NB4 (cell line): ENCODE results near the gene TSBP1.

ENCODE experiments used
- MYC ChIP-seq: IDR thresholded peaks from 2 replicates; pipeline ENCODE4 v1.6.1; 2011; ENCODE audit warnings: low read depth, low read length
- POLR2A ChIP-seq: IDR thresholded peaks from 2 replicates; pipeline ENCODE4 v1.6.1; 2011; ENCODE audit warnings: mild to moderate bottlenecking; ENCODE audit not compliant: insufficient read length; ENCODE audit errors: extremely low read depth
- TF ChIP-seq, protein P1 (sequence below): IDR thresholded peaks from 2 replicates; pipeline ENCODE4 v1.6.1; 2011; ENCODE audit warnings: low read depth, low read length
- TF ChIP-seq, protein P2 (sequence below): IDR thresholded peaks from one replicate; pipeline ENCODE4 v1.5.1; 2012; ENCODE audit warnings: low read depth, low read length

DNA sequence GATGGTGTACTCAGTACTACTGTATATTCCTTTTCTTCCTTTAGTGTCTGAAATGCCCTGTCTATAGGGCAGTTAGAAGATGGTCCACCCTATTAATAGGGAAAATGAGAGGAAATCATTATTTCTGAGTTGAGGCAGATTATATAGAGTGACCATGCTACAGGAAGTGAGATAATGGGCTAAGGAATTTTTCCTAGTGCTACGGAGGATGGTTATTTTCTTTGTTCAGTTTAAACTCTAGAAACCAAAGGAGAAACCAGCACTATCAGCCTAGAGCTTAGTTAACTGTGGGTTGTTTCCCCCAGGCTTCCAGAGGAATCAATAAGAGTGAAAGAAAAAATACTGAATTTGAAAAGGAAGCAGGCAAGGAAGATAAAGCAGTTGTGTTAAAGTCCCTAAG lies 474 bp downstream of the TSBP1 start:
- TF ChIP-seq, protein P1, sequence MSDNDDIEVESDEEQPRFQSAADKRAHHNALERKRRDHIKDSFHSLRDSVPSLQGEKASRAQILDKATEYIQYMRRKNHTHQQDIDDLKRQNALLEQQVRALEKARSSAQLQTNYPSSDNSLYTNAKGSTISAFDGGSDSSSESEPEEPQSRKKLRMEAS = no peak
- TF ChIP-seq, protein P2, sequence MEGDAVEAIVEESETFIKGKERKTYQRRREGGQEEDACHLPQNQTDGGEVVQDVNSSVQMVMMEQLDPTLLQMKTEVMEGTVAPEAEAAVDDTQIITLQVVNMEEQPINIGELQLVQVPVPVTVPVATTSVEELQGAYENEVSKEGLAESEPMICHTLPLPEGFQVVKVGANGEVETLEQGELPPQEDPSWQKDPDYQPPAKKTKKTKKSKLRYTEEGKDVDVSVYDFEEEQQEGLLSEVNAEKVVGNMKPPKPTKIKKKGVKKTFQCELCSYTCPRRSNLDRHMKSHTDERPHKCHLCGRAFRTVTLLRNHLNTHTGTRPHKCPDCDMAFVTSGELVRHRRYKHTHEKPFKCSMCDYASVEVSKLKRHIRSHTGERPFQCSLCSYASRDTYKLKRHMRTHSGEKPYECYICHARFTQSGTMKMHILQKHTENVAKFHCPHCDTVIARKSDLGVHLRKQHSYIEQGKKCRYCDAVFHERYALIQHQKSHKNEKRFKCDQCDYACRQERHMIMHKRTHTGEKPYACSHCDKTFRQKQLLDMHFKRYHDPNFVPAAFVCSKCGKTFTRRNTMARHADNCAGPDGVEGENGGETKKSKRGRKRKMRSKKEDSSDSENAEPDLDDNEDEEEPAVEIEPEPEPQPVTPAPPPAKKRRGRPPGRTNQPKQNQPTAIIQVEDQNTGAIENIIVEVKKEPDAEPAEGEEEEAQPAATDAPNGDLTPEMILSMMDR = no peak
- TF ChIP-seq POLR2A (no peak), MYC (no peak)
